HepG2 (cell line): ENCODE measurements around the gene WNT3. TPM values are rescaled to one million over a fixed set of nuclear protein-coding genes. Genes with fewer than 3 reads are reported as not detected.

Experiments
- ARNT ChIP-seq: fragments of 450-650 bp; IDR thresholded peaks from 2 replicates; pipeline ENCODE4 v1.6.1; 2017
- BHLHE40 ChIP-seq: IDR thresholded peaks from 2 replicates; pipeline ENCODE4 v1.6.1; 2011; ENCODE audit warnings: low read length, improper control_type of control experiment
- DDIT3 ChIP-seq: sonication (generic); formaldehyde crosslinking; IDR thresholded peaks from 2 replicates; pipeline ENCODE4 v1.4.0; 2020; ENCODE audit warnings: mild to moderate bottlenecking, missing genetic modification reagents
- FUBP1 ChIP-seq: sonication (generic); formaldehyde crosslinking; IDR thresholded peaks from 2 replicates; pipeline ENCODE4 v1.5.1; 2020; ENCODE audit warnings: missing genetic modification reagents, mild to moderate bottlenecking, borderline replicate concordance
- HBP1 ChIP-seq: IDR thresholded peaks from 2 replicates; pipeline ENCODE4 v1.6.1; 2016; ENCODE audit warnings: low read depth, control low read depth
- HNRNPL ChIP-seq: fragments of 200-400 bp; formaldehyde crosslinking; IDR thresholded peaks from 2 replicates; pipeline ENCODE4 v1.6.1; 2017; ENCODE audit warnings: mild to moderate bottlenecking, low read depth, low read length
- TFAP4 ChIP-seq: sonication (generic); IDR thresholded peaks from 2 replicates; pipeline ENCODE4 v1.6.1; 2016; ENCODE audit warnings: low read depth, borderline replicate concordance
- U2AF1 ChIP-seq: fragments of 200-400 bp; formaldehyde crosslinking; optimal IDR thresholded peaks from 2 replicates; pipeline ENCODE3; 2017; ENCODE audit warnings: mild to moderate bottlenecking, low read depth, low read length
- ZNF230 ChIP-seq: sonication (generic); formaldehyde crosslinking; IDR thresholded peaks from 2 replicates; pipeline ENCODE4 v1.4.0; 2020; ENCODE audit warnings: mild to moderate bottlenecking, missing genetic modification reagents
- ZNF556 ChIP-seq: sonication (generic); formaldehyde crosslinking; IDR thresholded peaks from 2 replicates; pipeline ENCODE4 v1.4.0; 2020; ENCODE audit warnings: mild to moderate bottlenecking, missing genetic modification reagents, borderline replicate concordance
- ZNF687 ChIP-seq: sonication (generic); formaldehyde crosslinking; IDR thresholded peaks from 2 replicates; pipeline ENCODE4 v1.5.1; 2020; ENCODE audit warnings: mild to moderate bottlenecking, missing genetic modification reagents, moderate library complexity
- polyA plus RNA-seq, 8 experiments: library from polyadenylated mRNA; depleted of rRNA in 3 of 8; stranded (reverse) in 7 of 8; unstranded in 1 of 8; fragments of >200 nt; fragmentation: Illumina TruSeq in 4 of 8; extraction: Trizol in 4 of 8; gene quantifications; 2 replicates each; pipeline versions ENCODE4 v1.2.1 to v1.2.3, GENCODE V29; 2011 to 2016; ENCODE audit warnings: low read depth in 4 of 8, missing spikeins in 1 of 8, mixed read lengths in 1 of 8; ENCODE audit not compliant: insufficient read depth in 1 of 8
- total RNA-seq, 5 experiments: library from RNA; depleted of rRNA; stranded (reverse); fragments of >200 nt; fragmentation: Illumina TruSeq; extraction: Trizol; gene quantifications; 2 replicates each; pipeline ENCODE4 v1.2.3, GENCODE V29; 2016; ENCODE audit warnings: low read depth in 1 of 5
- TF ChIP-seq, protein P1 (sequence below): sonication (generic); formaldehyde crosslinking; conservative IDR thresholded peaks from 2 replicates; pipeline ENCODE4 v1.4.0; 2020; ENCODE audit warnings: mild to moderate bottlenecking, missing genetic modification reagents, moderate library complexity

WNT3 gene
- total and polyA plus RNA-seq, 2 of the 13 experiments (the other 11 are each of a cell fraction or from before 2014, with no cell fraction given) = 8.5 to 10.3 TPM

- peak; percentile 52 for TF ChIP-seq ZNF687 (CRISPR knock-in tag)
- peak; percentile 84 for TF ChIP-seq ZNF556
- TF ChIP-seq HBP1 = 0 out of 2 replicates have a peak, but pooled peaks have one; percentile 28
- peak; percentile 36 for TF ChIP-seq U2AF1
- TF ChIP-seq ARNT = no peak
- peak; percentile 65; the same call in 1 of the 2 replicates for TF ChIP-seq TFAP4
- no peak for TF ChIP-seq FUBP1 (CRISPR knock-in tag)
- 0 out of 2 replicates have a peak, but pooled peaks have one; percentile 48 for TF ChIP-seq HNRNPL
- TF ChIP-seq, protein P1, sequence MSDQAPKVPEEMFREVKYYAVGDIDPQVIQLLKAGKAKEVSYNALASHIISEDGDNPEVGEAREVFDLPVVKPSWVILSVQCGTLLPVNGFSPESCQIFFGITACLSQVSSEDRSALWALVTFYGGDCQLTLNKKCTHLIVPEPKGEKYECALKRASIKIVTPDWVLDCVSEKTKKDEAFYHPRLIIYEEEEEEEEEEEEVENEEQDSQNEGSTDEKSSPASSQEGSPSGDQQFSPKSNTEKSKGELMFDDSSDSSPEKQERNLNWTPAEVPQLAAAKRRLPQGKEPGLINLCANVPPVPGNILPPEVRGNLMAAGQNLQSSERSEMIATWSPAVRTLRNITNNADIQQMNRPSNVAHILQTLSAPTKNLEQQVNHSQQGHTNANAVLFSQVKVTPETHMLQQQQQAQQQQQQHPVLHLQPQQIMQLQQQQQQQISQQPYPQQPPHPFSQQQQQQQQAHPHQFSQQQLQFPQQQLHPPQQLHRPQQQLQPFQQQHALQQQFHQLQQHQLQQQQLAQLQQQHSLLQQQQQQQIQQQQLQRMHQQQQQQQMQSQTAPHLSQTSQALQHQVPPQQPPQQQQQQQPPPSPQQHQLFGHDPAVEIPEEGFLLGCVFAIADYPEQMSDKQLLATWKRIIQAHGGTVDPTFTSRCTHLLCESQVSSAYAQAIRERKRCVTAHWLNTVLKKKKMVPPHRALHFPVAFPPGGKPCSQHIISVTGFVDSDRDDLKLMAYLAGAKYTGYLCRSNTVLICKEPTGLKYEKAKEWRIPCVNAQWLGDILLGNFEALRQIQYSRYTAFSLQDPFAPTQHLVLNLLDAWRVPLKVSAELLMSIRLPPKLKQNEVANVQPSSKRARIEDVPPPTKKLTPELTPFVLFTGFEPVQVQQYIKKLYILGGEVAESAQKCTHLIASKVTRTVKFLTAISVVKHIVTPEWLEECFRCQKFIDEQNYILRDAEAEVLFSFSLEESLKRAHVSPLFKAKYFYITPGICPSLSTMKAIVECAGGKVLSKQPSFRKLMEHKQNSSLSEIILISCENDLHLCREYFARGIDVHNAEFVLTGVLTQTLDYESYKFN (CRISPR knock-in tag) = peak; percentile 38; the same call in 1 of the 2 replicates
- no peak for TF ChIP-seq ZNF230
- peak; percentile 56 for TF ChIP-seq BHLHE40
- TF ChIP-seq DDIT3 (CRISPR knock-in tag) = no peak
Measured at GRCh38 chr17:46847204-46848191, 29.0 kb upstream of the WNT3 start (continued).
